Muscle of leg (tissue), 11 donors: ENCODE results near the gene SPESP1. TPM values are rescaled to one million over a fixed set of nuclear protein-coding genes. Genes with fewer than 3 reads are reported as not detected.

Experiments
- DNase-seq: peaks from one replicate; pipeline ENCODE4 v3.0.0; 2013
- H3K27ac ChIP-seq: one replicate; pipeline ENCODE4 v1.5.1; 2013; ENCODE audit warnings: mild to moderate bottlenecking, low read length, control low read depth
- H3K27me3 ChIP-seq: one replicate; pipeline ENCODE4 v1.6.1; 2013; ENCODE audit warnings: low read length; ENCODE audit not compliant: control insufficient read depth, insufficient read depth
- H3K36me3 ChIP-seq: one replicate; pipeline ENCODE4 v1.6.1; 2013; ENCODE audit warnings: low read length; ENCODE audit not compliant: control insufficient read depth, insufficient read depth
- H3K4me1 ChIP-seq: one replicate; pipeline ENCODE4 v1.6.1; 2013; ENCODE audit warnings: low read length; ENCODE audit not compliant: control insufficient read depth, insufficient read depth
- H3K4me3 ChIP-seq: one replicate; pipeline ENCODE4 v1.5.1; 2013; ENCODE audit warnings: low read length, control low read depth
- H3K9me3 ChIP-seq: replicated peaks from 2 replicates; pipeline ENCODE4 v1.6.1; 2013; ENCODE audit warnings: low read depth, low read length; ENCODE audit not compliant: control insufficient read depth
- WGBS: methylation state at CpG from one replicate; pipeline ENCODE4 v1.1.5; 2013; ENCODE audit warnings: missing lambda C conversion rate; ENCODE audit not compliant: insufficient coverage; 5-methylcytosine and 5-hydroxymethylcytosine counted together
- polyA plus RNA-seq, 8 donors: library from polyadenylated mRNA; unstranded; fragments of 120-200 nt; gene quantifications; one replicate each; pipeline versions ENCODE4 v1.2.1 to v1.2.3, GENCODE V29; 2013; ENCODE audit warnings: inconsistent platforms in 1 of 8, low replicate concordance in 1 of 8; ENCODE audit not compliant: insufficient read length in 8 of 8, insufficient read depth in 1 of 8
- total RNA-seq: library from RNA; stranded (reverse); fragments of 120-200 nt; gene quantifications from one replicate; pipeline ENCODE4 v1.2.4, GENCODE V29; 2013

Gene SPESP1
- total and polyA plus RNA-seq, 9 donors, result 1.8 to 7.7 (median 3.1) TPM

DNA sequence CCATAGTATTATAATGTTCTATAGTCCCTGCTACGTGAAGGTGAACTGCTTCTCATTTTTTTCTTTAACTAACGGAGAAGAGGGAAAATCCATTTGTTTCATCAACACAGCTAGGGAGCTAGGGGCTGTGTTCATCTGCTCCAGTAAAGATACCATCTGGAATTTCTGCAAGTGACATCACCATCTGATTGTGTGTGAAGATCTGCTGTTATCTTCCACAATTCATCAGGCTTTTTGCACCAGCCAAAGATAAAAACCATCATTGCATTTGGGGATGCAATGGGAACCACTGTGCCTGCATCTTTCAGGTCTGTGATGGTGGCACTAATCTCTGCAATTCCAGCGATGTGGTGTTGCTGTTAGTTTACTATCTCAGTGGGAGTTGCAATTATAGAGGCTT is 48.7 kb downstream of the SPESP1 start:
- DNase-seq, result no peak
- H3K36me3 ChIP-seq, result no peaks in the 10 kb centered on the region

DNA sequence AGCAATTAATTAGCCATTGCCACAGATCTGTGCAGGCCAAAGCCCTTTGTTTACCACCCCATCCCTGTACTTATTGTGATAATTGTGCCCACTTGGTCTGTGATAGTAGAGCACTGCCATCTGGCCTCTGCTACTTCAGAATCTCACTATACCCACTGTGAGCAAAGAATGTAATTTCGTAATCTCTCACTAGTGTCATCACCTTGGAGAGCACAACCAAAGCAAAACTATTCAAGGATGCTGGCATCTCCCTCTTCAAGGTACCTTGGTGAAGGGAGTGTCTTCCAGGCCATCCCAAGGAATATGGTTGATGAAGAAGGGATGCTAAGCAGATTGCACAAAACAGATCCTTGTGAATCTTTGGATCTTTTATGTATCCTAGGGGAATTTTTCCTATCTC is 49.5 kb downstream of the SPESP1 start:
- no peak overlapping the region for H3K4me3 ChIP-seq
- no peak overlapping the region for H3K27ac ChIP-seq
- no peaks in the 10 kb centered on the region for H3K4me1 ChIP-seq
- H3K9me3 ChIP-seq, result no peaks in the 10 kb centered on the region
- no peak for DNase-seq
- no peaks in the 10 kb centered on the region for H3K36me3 ChIP-seq
- no CpG with 5 or more reads among the region's 1 CpG for WGBS
- no peaks in the 10 kb centered on the region for H3K27me3 ChIP-seq

More for the DNA sequence above, 48.7 kb downstream of the SPESP1 start:
- H3K4me3 ChIP-seq, result no peak overlapping the region
- H3K27me3 ChIP-seq, result no peaks in the 10 kb centered on the region
- H3K9me3 ChIP-seq, result no peaks in the 10 kb centered on the region
- H3K27ac ChIP-seq, result no peak overlapping the region
- no CpG with 5 or more reads among the region's 3 CpGs for WGBS
- no peaks in the 10 kb centered on the region for H3K4me1 ChIP-seq

DNA sequence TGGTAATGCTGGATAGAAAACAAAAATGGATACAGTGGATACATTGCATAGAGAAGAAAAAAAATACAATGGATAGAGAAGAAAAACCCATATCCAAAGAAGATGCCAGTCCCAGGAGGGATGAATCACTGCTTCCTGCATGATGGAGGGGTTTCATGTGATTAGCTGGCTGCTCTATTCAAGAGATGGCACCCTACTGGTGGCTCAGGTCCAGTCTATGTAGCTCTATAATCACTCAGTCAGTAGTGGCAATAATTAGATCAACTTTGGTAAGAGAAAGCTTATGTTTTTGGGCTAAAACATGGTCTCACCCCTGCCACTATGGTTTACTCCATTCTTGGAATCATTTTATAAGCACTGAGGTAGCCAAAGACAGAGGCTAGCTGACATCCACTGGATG is 50.5 kb downstream of the SPESP1 start:
- H3K4me1 ChIP-seq, result no peaks in the 10 kb centered on the region
- no peaks in the 10 kb centered on the region for H3K9me3 ChIP-seq
- H3K27ac ChIP-seq, result no peak overlapping the region
- no peak overlapping the region for H3K4me3 ChIP-seq
- H3K36me3 ChIP-seq, result no peaks in the 10 kb centered on the region
- no peaks in the 10 kb centered on the region for H3K27me3 ChIP-seq
- no peak for DNase-seq

DNA sequence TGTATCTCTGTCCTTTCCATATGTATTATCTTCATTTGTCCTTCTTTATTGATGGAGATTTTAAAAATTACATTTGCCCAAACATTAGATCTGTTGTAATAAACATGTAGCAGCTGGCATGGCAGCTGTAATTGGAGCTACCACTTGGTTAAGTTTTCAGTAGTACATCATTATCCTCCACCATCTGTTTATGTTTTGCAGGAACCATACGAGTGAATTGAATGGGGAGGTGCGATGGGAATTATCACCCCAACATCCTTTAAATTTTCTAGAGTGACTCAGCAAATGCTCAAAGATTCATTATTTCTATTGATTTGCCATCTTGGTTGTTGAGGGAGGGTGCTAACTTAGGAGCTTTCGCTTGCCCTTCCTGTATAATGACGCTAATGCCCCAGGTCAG is 51.6 kb downstream of the SPESP1 start:
- Histone ChIP-seq H3K4me3 (no peak overlapping the region), H3K36me3 (no peaks in the 10 kb centered on the region), H3K27me3 (no peaks in the 10 kb centered on the region), H3K9me3 (no peaks in the 10 kb centered on the region), H3K27ac (no peak overlapping the region), H3K4me1 (no peaks in the 10 kb centered on the region)
- no CpG with 5 or more reads among the region's 4 CpGs for WGBS
- no peak for DNase-seq

DNA sequence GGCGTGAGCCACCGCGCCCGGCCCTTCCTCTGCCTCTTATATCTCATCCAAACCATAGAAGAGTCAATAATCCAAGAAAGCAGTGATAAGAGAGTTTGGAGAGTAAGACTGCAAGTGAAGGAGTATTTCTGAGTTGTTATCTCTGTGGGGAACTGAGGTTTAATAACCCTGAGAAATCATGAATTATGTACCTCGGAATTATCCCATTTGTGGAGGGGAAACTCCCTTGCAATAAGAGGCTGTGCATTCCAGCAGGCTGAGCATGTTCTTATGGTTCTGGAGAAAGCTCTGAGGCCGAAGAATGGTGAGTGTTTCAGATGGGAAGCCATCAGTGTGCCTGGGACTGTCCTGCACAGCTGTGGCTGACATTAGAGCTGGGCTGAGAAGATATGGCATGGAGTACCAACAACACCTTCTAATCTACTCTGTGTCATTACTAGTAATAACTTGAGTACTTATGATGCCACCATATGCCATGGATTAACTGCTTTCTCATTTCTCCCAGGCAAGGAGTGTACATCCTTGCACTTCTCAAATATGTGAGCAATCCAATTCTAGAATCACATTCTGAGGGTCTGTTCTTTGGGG is 52.7 kb downstream of the SPESP1 start:
- H3K9me3 ChIP-seq, result no peaks in the 10 kb centered on the region
- H3K27ac ChIP-seq, result no peak overlapping the region
- H3K4me1 ChIP-seq, result no peaks in the 10 kb centered on the region
- DNase-seq, result no peak
- H3K27me3 ChIP-seq, result no peaks in the 10 kb centered on the region
- H3K4me3 ChIP-seq, result no peak overlapping the region
- no peaks in the 10 kb centered on the region for H3K36me3 ChIP-seq
- WGBS, result 82% methylated on average over 1 of the region's 6 CpGs

DNA sequence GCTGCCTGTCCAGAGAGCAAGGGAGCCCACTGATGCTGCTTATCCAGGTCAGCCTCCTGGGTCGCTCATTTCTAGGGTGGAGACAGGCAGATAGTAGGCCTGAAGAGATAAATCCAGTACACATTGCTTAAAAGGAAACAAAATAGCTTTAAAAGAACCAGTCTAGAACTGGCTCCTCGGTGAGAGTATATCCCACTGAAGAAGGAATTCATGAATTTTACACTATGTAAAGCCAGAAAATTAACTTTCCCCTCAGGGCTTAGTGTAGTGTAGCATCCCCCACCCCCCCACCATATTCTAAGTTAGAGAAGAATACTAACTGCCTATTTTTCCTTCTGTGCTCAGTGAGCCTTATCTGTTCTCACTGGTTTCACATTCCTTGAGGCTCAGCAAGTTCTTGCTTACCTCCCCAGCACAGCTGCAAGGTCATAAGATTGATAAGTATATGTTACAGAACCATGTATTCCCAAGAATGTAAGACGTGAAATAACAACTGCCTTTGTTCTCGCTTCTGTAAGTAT is 53.7 kb downstream of the SPESP1 start:
- H3K27ac ChIP-seq, result no peak overlapping the region
- 40% methylated on average over 2 of the region's 4 CpGs for WGBS
- no peak for DNase-seq

DNA sequence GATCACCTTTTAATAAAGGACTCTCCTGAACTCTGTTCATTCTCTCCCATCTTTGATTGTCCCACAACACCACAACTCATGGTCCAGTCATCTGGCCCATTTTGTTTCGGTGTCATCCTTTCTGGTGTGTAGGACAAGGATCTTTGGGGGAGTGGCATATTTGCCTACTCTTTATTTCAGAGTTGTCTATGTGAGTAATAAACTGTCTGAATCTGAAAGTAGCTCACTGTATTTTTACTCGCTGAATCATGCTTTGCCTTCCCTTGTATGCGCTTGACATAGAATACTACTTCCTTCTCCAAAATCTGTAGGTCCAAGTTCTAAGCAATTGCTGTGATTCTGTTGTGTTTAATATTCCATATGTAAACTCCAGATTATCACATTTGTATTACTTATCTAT is 54.3 kb downstream of the SPESP1 start:
- Histone ChIP-seq H3K4me1 (no peaks in the 10 kb centered on the region), H3K27ac (no peak overlapping the region), H3K4me3 (no peak overlapping the region), H3K36me3 (no peaks in the 10 kb centered on the region), H3K9me3 (no peaks in the 10 kb centered on the region), H3K27me3 (no peaks in the 10 kb centered on the region)
- DNase-seq, result no peak
- no CpG with 5 or more reads among the region's 3 CpGs for WGBS

More for the DNA sequence above, 53.7 kb downstream of the SPESP1 start:
- no peak overlapping the region for H3K4me3 ChIP-seq
- H3K4me1 ChIP-seq, result no peaks in the 10 kb centered on the region
- H3K9me3 ChIP-seq, result no peaks in the 10 kb centered on the region
- H3K27me3 ChIP-seq, result no peaks in the 10 kb centered on the region
- no peaks in the 10 kb centered on the region for H3K36me3 ChIP-seq

DNA sequence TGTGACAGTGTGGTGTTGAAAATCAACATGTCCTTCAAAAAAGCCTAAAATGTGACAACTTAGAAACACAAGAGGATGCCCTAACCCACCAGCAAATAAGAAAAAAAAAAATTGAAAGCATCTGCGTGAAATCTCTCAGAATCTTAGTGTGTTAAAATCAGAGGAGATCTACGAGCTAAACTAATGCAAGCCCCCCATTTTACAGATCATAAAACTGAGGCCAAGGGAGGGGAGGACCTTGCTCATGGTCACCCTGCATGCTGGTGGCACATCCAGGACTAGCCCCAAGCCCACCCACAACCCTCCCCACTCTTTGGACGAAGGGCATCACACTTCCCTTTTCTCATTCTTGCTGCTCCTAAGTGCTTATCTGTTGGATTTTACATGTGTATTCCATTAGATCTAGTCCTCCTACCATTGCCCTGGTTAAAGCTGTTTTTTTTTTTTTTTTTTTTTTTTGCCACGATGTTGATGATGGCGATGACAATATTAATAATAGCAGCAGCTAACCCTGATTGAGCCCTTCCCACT is 55.1 kb downstream of the SPESP1 start:
- Histone ChIP-seq H3K36me3 (no peaks in the 10 kb centered on the region), H3K27me3 (no peaks in the 10 kb centered on the region), H3K9me3 (no peaks in the 10 kb centered on the region), H3K4me3 (no peak overlapping the region), H3K27ac (no peak overlapping the region), H3K4me1 (no peaks in the 10 kb centered on the region)
- no peak for DNase-seq
- 100% methylated on average over 1 of the region's 5 CpGs for WGBS

DNA sequence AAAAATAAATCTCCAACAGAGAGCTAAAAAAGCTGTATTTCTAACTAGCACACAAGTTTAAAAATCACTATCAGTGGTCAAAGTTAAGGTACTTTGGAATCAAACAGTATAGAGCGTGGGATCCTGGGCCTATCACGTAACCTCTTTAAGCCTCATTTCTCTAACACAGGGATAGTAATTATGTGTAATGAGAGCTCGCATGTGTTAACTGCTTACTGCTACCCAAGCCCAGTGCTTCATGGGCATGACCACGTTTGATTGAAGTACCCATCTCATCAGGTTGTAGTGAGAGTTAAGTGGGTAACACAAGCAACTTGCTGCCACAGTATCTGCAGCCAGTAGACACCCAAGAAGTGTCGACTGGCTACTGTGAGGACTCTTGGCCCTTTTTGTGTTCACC is 56.0 kb downstream of the SPESP1 start:
- no peak for DNase-seq
- no peaks in the 10 kb centered on the region for H3K9me3 ChIP-seq
- no peaks in the 10 kb centered on the region for H3K36me3 ChIP-seq
- H3K27me3 ChIP-seq, result no peaks in the 10 kb centered on the region
- no peak overlapping the region for H3K4me3 ChIP-seq
- H3K27ac ChIP-seq, result no peak overlapping the region
- no peaks in the 10 kb centered on the region for H3K4me1 ChIP-seq
- WGBS, result 100% methylated on average over 1 of the region's 5 CpGs

DNA sequence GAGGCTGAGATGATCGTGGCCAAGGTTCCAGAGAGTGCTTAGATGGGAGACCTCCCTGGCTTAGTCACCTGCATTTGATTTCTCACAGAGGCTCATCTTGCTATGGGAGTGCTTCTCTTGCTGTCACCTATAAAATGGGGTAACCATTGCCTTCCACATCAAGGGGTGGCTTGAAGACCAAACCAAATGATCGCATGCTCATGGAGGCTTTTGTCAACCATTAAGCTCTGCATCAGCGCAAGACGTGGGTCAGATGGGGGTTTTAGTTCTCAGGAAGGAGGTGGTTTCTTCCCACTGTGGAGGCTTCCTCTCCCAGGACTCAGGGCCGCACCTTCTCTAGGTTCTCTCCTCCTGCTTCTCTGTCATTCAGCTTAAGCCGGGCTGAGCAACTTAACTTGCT is 56.8 kb downstream of the SPESP1 start:
- Histone ChIP-seq H3K4me3 (no peak overlapping the region), H3K27me3 (no peaks in the 10 kb centered on the region), H3K4me1 (no peaks in the 10 kb centered on the region), H3K36me3 (no peaks in the 10 kb centered on the region), H3K9me3 (no peaks in the 10 kb centered on the region), H3K27ac (no peak overlapping the region)
- no peak for DNase-seq
- WGBS, result 93% methylated on average over 2 of the region's 6 CpGs

DNA sequence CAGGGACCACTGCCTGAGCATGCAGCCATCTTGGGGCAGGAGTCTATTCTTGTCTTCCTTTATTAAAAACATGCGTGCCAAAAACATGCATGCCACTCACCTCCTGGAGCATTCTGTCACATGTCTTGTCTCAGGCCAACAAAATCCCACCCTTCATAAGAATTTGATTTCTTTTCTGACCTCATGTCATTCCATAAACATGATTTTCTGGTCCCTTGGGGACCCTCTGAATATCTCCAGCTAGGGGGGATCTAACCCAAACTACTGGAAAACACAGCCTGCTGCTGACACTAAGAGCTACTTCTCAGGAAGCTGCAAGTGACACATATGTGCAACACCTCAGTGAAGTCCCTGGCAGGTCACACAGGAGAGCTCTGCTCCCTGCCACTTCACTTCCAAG is 57.4 kb downstream of the SPESP1 start:
- no peaks in the 10 kb centered on the region for H3K27me3 ChIP-seq
- H3K4me1 ChIP-seq, result no peaks in the 10 kb centered on the region
- no peak for DNase-seq
- no peaks in the 10 kb centered on the region for H3K36me3 ChIP-seq
- no peak overlapping the region for H3K27ac ChIP-seq
- no peaks in the 10 kb centered on the region for H3K9me3 ChIP-seq
- 0% methylated on average over 1 of the region's 1 CpG for WGBS
- H3K4me3 ChIP-seq, result no peak overlapping the region
